Thyroid gland (tissue), 4 donors: ENCODE data around the gene CHEK1. TPM values are rescaled to one million over a fixed set of nuclear protein-coding genes. Genes with fewer than 3 reads are reported as not detected.

Experiments used
- DNase-seq, 2 donors: peaks; one replicate each; pipeline ENCODE4 v3.0.0-alpha.2; 2019
- H3K27ac ChIP-seq, 3 donors: fragments of 200-600 bp; sonication (generic); 1 replicate in 2 of 3; 2 replicates in 1 of 3; pipeline ENCODE4 v1.5.1; 2016 to 2019; ENCODE audit warnings: mild to moderate bottlenecking in 1 of 3, moderate library complexity in 1 of 3
- H3K27me3 ChIP-seq: fragments of 200-600 bp; sonication (generic); one replicate; pipeline ENCODE4 v1.5.1; 2019
- H3K36me3 ChIP-seq, 2 donors: fragments of 200-600 bp; sonication (generic); one replicate each; pipeline ENCODE4 v1.5.1; 2016 to 2019
- H3K4me1 ChIP-seq, 2 donors: fragments of 200-600 bp; sonication (generic); one replicate each; pipeline ENCODE4 v1.5.1; 2017 to 2019
- H3K4me3 ChIP-seq, 3 donors: fragments of 200-600 bp; sonication (generic); replicated peaks in 1 of 3; 1 replicate in 2 of 3; 2 replicates in 1 of 3; pipeline ENCODE4 v1.5.1; 2016; ENCODE audit warnings: mild to moderate bottlenecking in 1 of 3
- H3K9me3 ChIP-seq: fragments of 200-600 bp; sonication (generic); one replicate; pipeline ENCODE4 v1.5.1; 2017
- POLR2A ChIP-seq, 2 donors: fragments of 450-650 bp; IDR thresholded peaks; one replicate each; pipeline ENCODE4 v1.6.1; 2017; ENCODE audit warnings: antibody characterized with exemption in 2 of 2, mild to moderate bottlenecking in 2 of 2, moderate library complexity in 1 of 2
- WGBS, 2 donors: methylation state at CpG; one replicate each; pipeline ENCODE4 v1.1.5; 2017; 5-methylcytosine and 5-hydroxymethylcytosine counted together
- intact Hi-C: fragments of 100-400 bp; cut with DNase I; formaldehyde crosslinking; loops from one replicate; pipeline ENCODE4 v1.15.1; 2023
- total RNA-seq, 4 donors: library from RNA; depleted of rRNA; stranded (reverse); fragments of >200 nt; gene quantifications; one replicate each; pipeline ENCODE4 v1.2.3, GENCODE V29; 2016
- TF ChIP-seq, protein P1 (sequence below), 6 experiments: fragments of 200-600 bp in 3 of 6; fragments of 450-650 bp in 3 of 6; sonication (generic) in 3 of 6; IDR thresholded peaks; one replicate each; pipeline ENCODE4 v1.5.1; 2016 to 2019; ENCODE audit warnings: antibody characterized with exemption in 6 of 6, mild to moderate bottlenecking in 2 of 6, inconsistent platforms in 1 of 6, moderate library complexity in 1 of 6

The CHEK1 gene
- total RNA-seq, 4 donors from 2014 or later: 0.78 to 3.4 (median 1.4) TPM

DNA sequence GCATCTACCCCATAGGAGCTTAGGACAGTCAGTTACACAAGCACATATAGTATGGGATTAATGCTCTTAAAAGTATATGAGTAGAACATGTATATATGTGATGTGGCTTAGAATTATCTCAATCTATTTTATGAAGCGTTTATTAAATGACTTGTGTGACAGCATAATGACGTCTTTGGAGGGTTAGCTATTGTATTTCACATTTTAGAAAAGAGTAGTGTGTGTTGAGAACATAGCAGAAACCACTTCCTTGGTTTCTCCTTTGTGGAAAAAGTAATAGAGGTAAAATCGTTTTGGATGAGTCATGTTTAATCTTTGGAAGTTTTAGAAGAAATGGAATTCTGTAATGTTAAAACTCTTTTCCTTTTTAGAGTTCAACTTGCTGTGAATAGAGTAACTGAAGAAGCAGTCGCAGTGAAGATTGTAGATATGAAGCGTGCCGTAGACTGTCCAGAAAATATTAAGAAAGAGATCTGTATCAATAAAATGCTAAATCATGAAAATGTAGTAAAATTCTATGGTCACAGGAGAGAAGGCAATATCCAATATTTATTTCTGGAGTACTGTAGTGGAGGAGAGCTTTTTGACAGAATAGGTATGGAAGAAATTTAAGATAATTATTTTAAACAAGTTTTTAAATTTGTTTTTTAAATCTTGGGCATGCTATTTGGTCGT lies 2.4 kb downstream of the CHEK1 start:
- TF ChIP-seq, protein P1, sequence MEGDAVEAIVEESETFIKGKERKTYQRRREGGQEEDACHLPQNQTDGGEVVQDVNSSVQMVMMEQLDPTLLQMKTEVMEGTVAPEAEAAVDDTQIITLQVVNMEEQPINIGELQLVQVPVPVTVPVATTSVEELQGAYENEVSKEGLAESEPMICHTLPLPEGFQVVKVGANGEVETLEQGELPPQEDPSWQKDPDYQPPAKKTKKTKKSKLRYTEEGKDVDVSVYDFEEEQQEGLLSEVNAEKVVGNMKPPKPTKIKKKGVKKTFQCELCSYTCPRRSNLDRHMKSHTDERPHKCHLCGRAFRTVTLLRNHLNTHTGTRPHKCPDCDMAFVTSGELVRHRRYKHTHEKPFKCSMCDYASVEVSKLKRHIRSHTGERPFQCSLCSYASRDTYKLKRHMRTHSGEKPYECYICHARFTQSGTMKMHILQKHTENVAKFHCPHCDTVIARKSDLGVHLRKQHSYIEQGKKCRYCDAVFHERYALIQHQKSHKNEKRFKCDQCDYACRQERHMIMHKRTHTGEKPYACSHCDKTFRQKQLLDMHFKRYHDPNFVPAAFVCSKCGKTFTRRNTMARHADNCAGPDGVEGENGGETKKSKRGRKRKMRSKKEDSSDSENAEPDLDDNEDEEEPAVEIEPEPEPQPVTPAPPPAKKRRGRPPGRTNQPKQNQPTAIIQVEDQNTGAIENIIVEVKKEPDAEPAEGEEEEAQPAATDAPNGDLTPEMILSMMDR (IDR thresholded peaks at IDR 0.05): no peak
- no peak for TF ChIP-seq POLR2A (IDR thresholded peaks at IDR 0.05)
- no peak overlapping the region for H3K27ac ChIP-seq
- whole genome bisulfite sequencing, 2 donors: 70 to 72% methylated on average over 7 of the region's 7 CpGs
- peaks cover 9 to 15% of the 10 kb centered on the region in 2 donors for H3K4me1 ChIP-seq
- intact Hi-C loops: loop anchor here (10.0 kb wide), 1 partner anchor 247 kb away; no protein-coding TSS in a partner anchor
- H3K27me3 ChIP-seq: no peaks in the 10 kb centered on the region
- no peak for DNase-seq
- H3K4me3 ChIP-seq: no peak overlapping the region
- no peaks in the 10 kb centered on the region for H3K9me3 ChIP-seq
- H3K36me3 ChIP-seq: no peaks in the 10 kb centered on the region

DNA sequence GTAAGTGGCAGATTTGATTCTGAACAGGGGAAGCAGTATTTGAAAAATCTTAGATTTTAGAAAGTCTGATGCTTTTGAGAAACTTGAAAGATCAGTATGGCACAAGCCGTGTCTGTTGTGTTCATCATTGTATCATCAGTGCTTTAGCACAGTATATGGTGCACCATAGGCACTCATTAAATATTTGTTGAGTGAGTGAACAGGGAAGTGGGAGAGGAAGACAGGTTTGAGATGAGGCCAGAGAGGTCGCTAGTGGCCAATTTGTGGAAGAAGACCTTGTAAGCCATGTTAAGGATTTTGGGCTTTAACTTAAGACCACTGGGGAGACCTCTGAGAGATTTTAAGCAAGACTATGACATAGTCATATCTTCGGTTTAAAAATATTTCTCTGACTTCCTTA lies 12.9 kb downstream of the CHEK1 start:
- no peaks in the 10 kb centered on the region for H3K9me3 ChIP-seq
- no peaks in the 10 kb centered on the region for H3K4me1 ChIP-seq
- no peak overlapping the region for H3K27ac ChIP-seq
- no peak overlapping the region for H3K4me3 ChIP-seq
- DNase-seq: no peak
- 84 to 87% methylated on average over 3 of the region's 3 CpGs for WGBS, 2 donors
- intact Hi-C loops: no loop called here
- TF ChIP-seq POLR2A (IDR thresholded peaks at IDR 0.05): no peak
- TF ChIP-seq, protein P1 (IDR thresholded peaks at IDR 0.05): no peak
- H3K27me3 ChIP-seq: no peaks in the 10 kb centered on the region
- H3K36me3 ChIP-seq: no peaks in the 10 kb centered on the region

DNA sequence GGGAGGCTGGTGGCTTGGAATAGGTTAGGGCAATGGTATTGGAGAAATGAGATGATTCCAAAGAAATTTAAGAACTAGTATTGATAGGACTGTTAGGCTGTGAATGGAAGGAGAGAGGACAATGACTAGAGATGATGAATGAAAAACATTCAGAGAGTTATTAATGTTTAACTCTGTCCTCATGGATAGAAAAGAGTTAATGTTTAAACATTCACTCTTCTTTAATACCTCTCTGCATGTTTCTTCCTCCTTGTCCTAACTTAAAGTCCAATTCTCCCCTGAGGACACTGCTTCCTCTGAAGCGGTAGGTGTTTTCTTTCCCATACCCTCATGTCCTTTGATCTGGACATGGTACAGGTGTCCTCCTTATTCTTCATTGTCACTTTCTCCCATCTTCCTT lies 13.4 kb downstream of the CHEK1 start:
- Histone ChIP-seq H3K4me3 (no peak overlapping the region), H3K9me3 (no peaks in the 10 kb centered on the region), H3K27me3 (no peaks in the 10 kb centered on the region), H3K4me1 (no peaks in the 10 kb centered on the region), H3K27ac (no peak overlapping the region), H3K36me3 (no peaks in the 10 kb centered on the region)
- WGBS, 2 donors: 71 to 87% methylated on average over 1 of the region's 1 CpG
- no peak for TF ChIP-seq POLR2A (IDR thresholded peaks at IDR 0.05)
- TF ChIP-seq, protein P1 (IDR thresholded peaks at IDR 0.05): no peak
- DNase-seq: no peak
- intact Hi-C loops: no loop called here

DNA sequence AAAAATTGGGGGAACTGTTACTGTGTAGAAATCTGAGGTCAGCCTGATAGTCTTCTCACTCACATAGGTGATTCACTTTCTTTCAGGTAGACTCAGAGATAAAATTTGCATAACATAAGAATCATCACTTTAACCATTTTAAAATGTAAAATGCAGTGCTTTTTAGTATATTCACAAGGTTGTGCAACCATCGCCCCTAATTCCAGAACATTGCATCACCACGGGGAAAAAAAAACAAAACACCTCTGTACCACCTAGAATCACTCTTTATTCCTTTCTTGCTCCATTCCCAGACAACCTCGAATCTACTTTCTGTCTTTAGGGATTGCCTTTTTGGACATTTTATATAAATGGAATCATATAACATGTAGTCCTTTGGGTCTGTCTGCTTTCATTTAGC lies 20.9 kb downstream of the CHEK1 start:
- no peak for DNase-seq
- no peak for TF ChIP-seq POLR2A (IDR thresholded peaks at IDR 0.05)
- TF ChIP-seq, protein P1 (IDR thresholded peaks at IDR 0.05): no peak
- H3K27ac ChIP-seq: no peak overlapping the region
- no peaks in the 10 kb centered on the region for H3K9me3 ChIP-seq
- intact Hi-C loops: no loop called here
- no peak overlapping the region for H3K4me3 ChIP-seq
- 94 to 95% methylated on average over 3 of the region's 3 CpGs for WGBS, 2 donors
- H3K4me1 ChIP-seq: no peaks in the 10 kb centered on the region
- no peaks in the 10 kb centered on the region for H3K36me3 ChIP-seq
- H3K27me3 ChIP-seq: no peaks in the 10 kb centered on the region

DNA sequence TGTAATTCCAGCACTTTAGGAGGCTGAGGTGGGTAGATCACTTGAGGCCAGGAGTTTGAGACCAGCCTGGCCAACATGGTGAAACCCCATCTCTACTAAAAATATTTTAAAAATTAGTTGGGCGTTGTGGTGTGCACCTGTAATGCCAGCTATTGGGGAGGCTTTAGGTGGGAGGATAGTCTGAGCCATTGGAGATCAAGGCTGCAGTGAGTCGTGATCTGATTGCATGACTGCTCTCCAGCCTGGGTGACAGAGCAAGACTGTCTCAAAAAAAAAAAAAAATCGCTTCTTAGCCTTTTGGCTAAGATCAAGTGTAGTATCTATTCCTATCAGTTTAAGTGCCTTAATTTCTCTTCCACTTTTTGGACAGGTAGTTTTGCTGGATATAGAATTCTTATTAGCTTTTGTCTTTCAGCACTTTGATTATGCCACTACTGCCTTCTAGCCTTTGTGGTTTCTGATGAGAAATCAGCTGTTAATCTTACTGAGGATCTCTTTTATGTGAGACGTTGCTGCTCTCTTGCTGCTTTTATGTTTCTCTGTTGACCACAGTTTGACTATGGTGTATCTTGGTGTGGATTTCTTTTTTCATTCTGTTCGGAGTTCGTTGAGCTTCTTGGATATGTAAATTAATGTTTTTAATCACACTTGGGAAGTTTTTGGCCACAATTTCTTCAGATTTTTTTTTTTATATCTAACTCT lies 24.7 kb downstream of the CHEK1 start:
- no peak for DNase-seq
- Histone ChIP-seq H3K27me3 (no peaks in the 10 kb centered on the region), H3K4me3 (no peak overlapping the region), H3K4me1 (no peaks in the 10 kb centered on the region), H3K9me3 (no peaks in the 10 kb centered on the region), H3K36me3 (no peaks in the 10 kb centered on the region), H3K27ac (no peak overlapping the region)
- intact Hi-C loops: no loop called here
- WGBS, 2 donors: 94 to 95% methylated on average over 6 of the region's 6 CpGs
- no peak for TF ChIP-seq POLR2A (IDR thresholded peaks at IDR 0.05)
- TF ChIP-seq, protein P1 (IDR thresholded peaks at IDR 0.05): no peak
